Adrenal gland (tissue), 5 donors: ENCODE measurements around the gene CSKMT.

ENCODE experiments used
- POLR2A ChIP-seq, 2 donors: fragments of 450-650 bp; IDR thresholded peaks; one replicate each; pipeline ENCODE4 v1.6.1; 2017; ENCODE audit warnings: antibody characterized with exemption in 2 of 2, mild to moderate bottlenecking in 2 of 2, moderate library complexity in 1 of 2
- TF ChIP-seq, protein P1 (sequence below), 6 experiments: fragments of 450-650 bp in 4 of 6; fragments of 200-600 bp in 2 of 6; sonication (generic) in 1 of 6; IDR thresholded peaks; 1 replicate in 5 of 6; 2 replicates in 1 of 6; pipeline versions ENCODE4 v1.5.1 to v1.8.0; 2016 to 2021; ENCODE audit warnings: antibody characterized with exemption in 6 of 6, mild to moderate bottlenecking in 2 of 6, moderate library complexity in 1 of 6
- donor health status: DM: no; HTN: no; CAD: no.

DNA sequence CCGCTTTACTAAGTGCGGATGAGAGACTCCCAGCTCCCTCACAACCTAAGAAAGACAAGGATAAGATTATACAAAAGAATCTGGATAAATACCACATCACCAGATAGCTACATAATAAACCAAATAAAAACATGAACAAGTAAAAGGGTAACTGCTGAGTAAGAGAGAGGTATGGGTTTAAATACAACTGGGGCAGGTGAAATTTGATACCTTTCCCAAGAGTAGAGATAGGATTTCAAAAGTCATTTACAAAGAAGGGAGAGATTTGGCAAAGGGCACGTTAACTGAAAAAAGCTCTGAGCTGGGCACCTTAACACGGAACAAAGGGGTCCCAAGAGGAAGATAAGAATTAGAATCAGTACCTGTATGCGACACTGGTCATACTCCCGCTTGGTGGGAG is 12.0 kb downstream of the CSKMT start:
- TF ChIP-seq, protein P1, sequence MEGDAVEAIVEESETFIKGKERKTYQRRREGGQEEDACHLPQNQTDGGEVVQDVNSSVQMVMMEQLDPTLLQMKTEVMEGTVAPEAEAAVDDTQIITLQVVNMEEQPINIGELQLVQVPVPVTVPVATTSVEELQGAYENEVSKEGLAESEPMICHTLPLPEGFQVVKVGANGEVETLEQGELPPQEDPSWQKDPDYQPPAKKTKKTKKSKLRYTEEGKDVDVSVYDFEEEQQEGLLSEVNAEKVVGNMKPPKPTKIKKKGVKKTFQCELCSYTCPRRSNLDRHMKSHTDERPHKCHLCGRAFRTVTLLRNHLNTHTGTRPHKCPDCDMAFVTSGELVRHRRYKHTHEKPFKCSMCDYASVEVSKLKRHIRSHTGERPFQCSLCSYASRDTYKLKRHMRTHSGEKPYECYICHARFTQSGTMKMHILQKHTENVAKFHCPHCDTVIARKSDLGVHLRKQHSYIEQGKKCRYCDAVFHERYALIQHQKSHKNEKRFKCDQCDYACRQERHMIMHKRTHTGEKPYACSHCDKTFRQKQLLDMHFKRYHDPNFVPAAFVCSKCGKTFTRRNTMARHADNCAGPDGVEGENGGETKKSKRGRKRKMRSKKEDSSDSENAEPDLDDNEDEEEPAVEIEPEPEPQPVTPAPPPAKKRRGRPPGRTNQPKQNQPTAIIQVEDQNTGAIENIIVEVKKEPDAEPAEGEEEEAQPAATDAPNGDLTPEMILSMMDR (IDR thresholded peaks at IDR 0.05), result no peak
- no peak for TF ChIP-seq POLR2A (IDR thresholded peaks at IDR 0.05)
